HepG2 (cell line): ENCODE data around the gene LTBR. TPM values are rescaled to one million over a fixed set of nuclear protein-coding genes. Genes with fewer than 3 reads are reported as not detected.

ENCODE experiments used
- CTCF ChIP-seq: sonication (generic); formaldehyde crosslinking; IDR thresholded peaks from 2 replicates; pipeline ENCODE4 v1.5.0; 2020; ENCODE audit warnings: mild to moderate bottlenecking, missing genetic modification reagents, moderate library complexity
- DDIT3 ChIP-seq: sonication (generic); formaldehyde crosslinking; IDR thresholded peaks from 2 replicates; pipeline ENCODE4 v1.4.0; 2020; ENCODE audit warnings: mild to moderate bottlenecking, missing genetic modification reagents
- ELF1 ChIP-seq: sonication (generic); formaldehyde crosslinking; IDR thresholded peaks from 2 replicates; pipeline ENCODE4 v1.4.0; 2020; ENCODE audit warnings: missing genetic modification reagents
- HMG20B ChIP-seq: conservative IDR thresholded peaks from 2 replicates; pipeline ENCODE4 v1.6.1; 2016; ENCODE audit warnings: missing genetic modification reagents, missing compliant biosample characterization
- HOXA3 ChIP-seq: sonication (generic); formaldehyde crosslinking; IDR thresholded peaks from 2 replicates; pipeline ENCODE4 v1.5.0; 2020; ENCODE audit warnings: missing genetic modification reagents
- HOXA5 ChIP-seq: sonication (generic); formaldehyde crosslinking; IDR thresholded peaks from 2 replicates; pipeline ENCODE4 v1.4.0; 2020; ENCODE audit warnings: missing genetic modification reagents
- KAT7 ChIP-seq: IDR thresholded peaks from 2 replicates; pipeline ENCODE4 v1.6.1; 2018; ENCODE audit warnings: borderline replicate concordance, missing compliant biosample characterization
- KAT8 ChIP-seq: IDR thresholded peaks from 2 replicates; pipeline ENCODE4 v1.6.1; 2016; ENCODE audit warnings: missing genetic modification reagents, missing compliant biosample characterization
- MIER2 ChIP-seq: IDR thresholded peaks from 2 replicates; pipeline ENCODE4 v1.6.1; 2016; ENCODE audit warnings: missing biosample characterization, missing genetic modification reagents
- NAIF1 ChIP-seq: sonication (generic); formaldehyde crosslinking; IDR thresholded peaks from 2 replicates; pipeline ENCODE4 v1.5.0; 2020; ENCODE audit warnings: mild to moderate bottlenecking, missing genetic modification reagents, borderline replicate concordance
- NCOA5 ChIP-seq: sonication (generic); formaldehyde crosslinking; IDR thresholded peaks from 2 replicates; pipeline ENCODE4 v1.4.0; 2020; ENCODE audit warnings: missing genetic modification reagents
- PHF21A ChIP-seq: sonication (generic); formaldehyde crosslinking; IDR thresholded peaks from 2 replicates; pipeline ENCODE4 v1.5.0; 2020; ENCODE audit warnings: mild to moderate bottlenecking, missing genetic modification reagents
- REXO4 ChIP-seq: sonication (generic); formaldehyde crosslinking; IDR thresholded peaks from 2 replicates; pipeline ENCODE4 v1.8.0; 2022; ENCODE audit warnings: missing genetic modification reagents, mild to moderate bottlenecking, borderline replicate concordance
- RORA ChIP-seq: sonication (generic); formaldehyde crosslinking; IDR thresholded peaks from 2 replicates; pipeline ENCODE4 v1.5.0; 2020; ENCODE audit warnings: mild to moderate bottlenecking, missing genetic modification reagents, moderate library complexity
- SAFB2 ChIP-seq: sonication (generic); formaldehyde crosslinking; IDR thresholded peaks from 2 replicates; pipeline ENCODE4 v1.5.1; 2020; ENCODE audit warnings: missing genetic modification reagents, low read depth, mild to moderate bottlenecking, borderline replicate concordance
- SIN3A ChIP-seq: IDR thresholded peaks from 2 replicates; pipeline ENCODE4 v1.6.1; 2011; ENCODE audit warnings: low read depth, mild to moderate bottlenecking, control low read depth, low read length, borderline replicate concordance
- XRCC5 ChIP-seq: fragments of 200-400 bp; formaldehyde crosslinking; optimal IDR thresholded peaks from 2 replicates; pipeline ENCODE3; 2017; ENCODE audit warnings: mild to moderate bottlenecking, low read length
- YEATS4 ChIP-seq: sonication (generic); formaldehyde crosslinking; IDR thresholded peaks from 2 replicates; pipeline ENCODE4 v1.4.0; 2020; ENCODE audit warnings: missing genetic modification reagents, borderline replicate concordance
- ZBTB7A ChIP-seq: sonication (generic); formaldehyde crosslinking; IDR thresholded peaks from 2 replicates; pipeline ENCODE4 v1.8.0; 2022; ENCODE audit warnings: mild to moderate bottlenecking, missing genetic modification reagents
- ZMYM3 ChIP-seq: sonication (generic); formaldehyde crosslinking; IDR thresholded peaks from 2 replicates; pipeline ENCODE4 v1.5.1; 2020; ENCODE audit warnings: mild to moderate bottlenecking, missing genetic modification reagents
- ZNF101 ChIP-seq: sonication (generic); formaldehyde crosslinking; IDR thresholded peaks from 2 replicates; pipeline ENCODE4 v1.4.0; 2020; ENCODE audit warnings: mild to moderate bottlenecking, low read depth, missing genetic modification reagents, borderline replicate concordance
- ZNF205 ChIP-seq: IDR thresholded peaks from 2 replicates; pipeline ENCODE4 v1.6.1; 2018; ENCODE audit warnings: missing biosample characterization, missing genetic modification reagents
- ZNF263 ChIP-seq: sonication (generic); formaldehyde crosslinking; IDR thresholded peaks from 2 replicates; pipeline ENCODE4 v1.4.0; 2020; ENCODE audit warnings: missing genetic modification reagents
- ZNF644 ChIP-seq: IDR thresholded peaks from 2 replicates; pipeline ENCODE4 v1.6.1; 2016; ENCODE audit warnings: low read depth
- ZNF670 ChIP-seq: sonication (generic); formaldehyde crosslinking; IDR thresholded peaks from 2 replicates; pipeline ENCODE4 v1.8.0; 2022; ENCODE audit warnings: mild to moderate bottlenecking, missing genetic modification reagents, borderline replicate concordance
- ZNF781 ChIP-seq: sonication (generic); formaldehyde crosslinking; IDR thresholded peaks from 2 replicates; pipeline ENCODE4 v1.5.1; 2020; ENCODE audit warnings: borderline replicate concordance, mild to moderate bottlenecking, missing genetic modification reagents; ENCODE audit errors: not compliant biosample characterization
- polyA plus RNA-seq, 8 experiments: library from polyadenylated mRNA; depleted of rRNA in 3 of 8; stranded (reverse) in 7 of 8; unstranded in 1 of 8; fragments of >200 nt; fragmentation: Illumina TruSeq in 4 of 8; extraction: Trizol in 4 of 8; gene quantifications; 2 replicates each; pipeline versions ENCODE4 v1.2.1 to v1.2.3, GENCODE V29; 2011 to 2016; ENCODE audit warnings: low read depth in 4 of 8, missing spikeins in 1 of 8, mixed read lengths in 1 of 8; ENCODE audit not compliant: insufficient read depth in 1 of 8
- total RNA-seq, 5 experiments: library from RNA; depleted of rRNA; stranded (reverse); fragments of >200 nt; fragmentation: Illumina TruSeq; extraction: Trizol; gene quantifications; 2 replicates each; pipeline ENCODE4 v1.2.3, GENCODE V29; 2016; ENCODE audit warnings: low read depth in 1 of 5
- TF ChIP-seq, protein P1 (sequence below): sonication (generic); formaldehyde crosslinking; IDR thresholded peaks from 2 replicates; pipeline ENCODE4 v1.5.1; 2020; ENCODE audit warnings: missing genetic modification reagents, mild to moderate bottlenecking, borderline replicate concordance

The LTBR gene
- total and polyA plus RNA-seq, 2 of the 13 experiments (the other 11 are each of a cell fraction or from before 2014, with no cell fraction given) = 31.4 to 34.8 TPM

GRCh38 chr12:6370994-6371754 is 12.8 kb upstream of the LTBR start (continued):
- TF ChIP-seq ZNF781 (CRISPR knock-in tag) (no peak), MIER2 (CRISPR knock-in tag) (no peak; the same call in 1 of the 2 replicates), ZNF670 (CRISPR knock-in tag) (peak; percentile 74; the same call in 1 of the 2 replicates), ZNF205 (CRISPR knock-in tag) (0 out of 2 replicates have a peak, but pooled peaks have one; percentile 16), CTCF (CRISPR knock-in tag) (peak; percentile 51), SAFB2 (CRISPR knock-in tag) (no peak), RORA (CRISPR knock-in tag) (no peak), DDIT3 (CRISPR knock-in tag) (no peak), ELF1 (CRISPR knock-in tag) (peak; percentile 18; the same call in 1 of the 2 replicates), ZNF263 (CRISPR knock-in tag) (peak; percentile 43; the same call in 1 of the 2 replicates), HOXA5 (CRISPR knock-in tag) (no peak; the same call in 1 of the 2 replicates), KAT8 (CRISPR knock-in tag) (peak; percentile 29; the same call in 1 of the 2 replicates), HMG20B (CRISPR knock-in tag) (0 out of 2 replicates have a peak, but pooled peaks have one; percentile 26), PHF21A (CRISPR knock-in tag) (0 out of 2 replicates have a peak, but pooled peaks have one; percentile 46), ZMYM3 (CRISPR knock-in tag) (no peak), YEATS4 (CRISPR knock-in tag) (no peak; the same call in 1 of the 2 replicates), XRCC5 (peak; percentile 82), ZNF101 (CRISPR knock-in tag) (no peak), NCOA5 (no peak), NAIF1 (CRISPR knock-in tag) (no peak), ZBTB7A (CRISPR knock-in tag) (no peak), ZNF644 (CRISPR knock-in tag) (no peak), KAT7 (CRISPR knock-in tag) (peak; percentile 66; the same call in 1 of the 2 replicates), REXO4 (no peak), SIN3A (peak; percentile 56; the same call in 1 of the 2 replicates), HOXA3 (CRISPR knock-in tag) (peak; percentile 70)
- TF ChIP-seq, protein P1, sequence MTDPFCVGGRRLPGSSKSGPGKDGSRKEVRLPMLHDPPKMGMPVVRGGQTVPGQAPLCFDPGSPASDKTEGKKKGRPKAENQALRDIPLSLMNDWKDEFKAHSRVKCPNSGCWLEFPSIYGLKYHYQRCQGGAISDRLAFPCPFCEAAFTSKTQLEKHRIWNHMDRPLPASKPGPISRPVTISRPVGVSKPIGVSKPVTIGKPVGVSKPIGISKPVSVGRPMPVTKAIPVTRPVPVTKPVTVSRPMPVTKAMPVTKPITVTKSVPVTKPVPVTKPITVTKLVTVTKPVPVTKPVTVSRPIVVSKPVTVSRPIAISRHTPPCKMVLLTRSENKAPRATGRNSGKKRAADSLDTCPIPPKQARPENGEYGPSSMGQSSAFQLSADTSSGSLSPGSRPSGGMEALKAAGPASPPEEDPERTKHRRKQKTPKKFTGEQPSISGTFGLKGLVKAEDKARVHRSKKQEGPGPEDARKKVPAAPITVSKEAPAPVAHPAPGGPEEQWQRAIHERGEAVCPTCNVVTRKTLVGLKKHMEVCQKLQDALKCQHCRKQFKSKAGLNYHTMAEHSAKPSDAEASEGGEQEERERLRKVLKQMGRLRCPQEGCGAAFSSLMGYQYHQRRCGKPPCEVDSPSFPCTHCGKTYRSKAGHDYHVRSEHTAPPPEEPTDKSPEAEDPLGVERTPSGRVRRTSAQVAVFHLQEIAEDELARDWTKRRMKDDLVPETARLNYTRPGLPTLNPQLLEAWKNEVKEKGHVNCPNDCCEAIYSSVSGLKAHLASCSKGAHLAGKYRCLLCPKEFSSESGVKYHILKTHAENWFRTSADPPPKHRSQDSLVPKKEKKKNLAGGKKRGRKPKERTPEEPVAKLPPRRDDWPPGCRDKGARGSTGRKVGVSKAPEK = no peak
